ENCODE data around the gene CD46. TPM values are rescaled to one million over a fixed set of nuclear protein-coding genes. Genes with fewer than 3 reads are reported as not detected.

CD46 gene
- total and polyA plus RNA-seq, 12 donors, result 44.0 to 114 (median 94.6) TPM

GRCh38 chr1:207814469-207814868 is 62.6 kb downstream of the CD46 start:
- ATAC-seq, result no peak
- Histone ChIP-seq H3K36me3 (peaks cover 0 to 97% (median 58%) of the 10 kb centered on the region in 9 donors), H3K27ac (peak overlapping the region; percentile 35 to 95 (median 76)), H3K9me3 (no peaks in the 10 kb centered on the region), H3K27me3 (no peaks in the 10 kb centered on the region), H3K4me3 (peak overlapping the region in 5 of 10 donors; percentile 5 to 16 (median 8)), H3K4me1 (peaks cover 62 to 97% (median 95%) of the 10 kb centered on the region in 9 donors)
- intact Hi-C loops (cut with DNase I), result no loop called here
- 42 to 53% methylated on average over 4 of the region's 4 CpGs for WGBS, 2 donors
- DNase-seq, result no peak
- no peak for TF ChIP-seq CTCF (IDR thresholded peaks at IDR 0.05)

GRCh38 chr1:207815466-207815865 is 63.6 kb downstream of the CD46 start:
- Histone ChIP-seq H3K4me3 (peak overlapping the region in 6 of 10 donors; percentile 1 to 18 (median 8)), H3K4me1 (peaks cover 63 to 97% (median 95%) of the 10 kb centered on the region in 9 donors), H3K36me3 (peaks cover 0 to 97% (median 52%) of the 10 kb centered on the region in 9 donors), H3K9me3 (no peaks in the 10 kb centered on the region), H3K27ac (peak overlapping the region; percentile 31 to 95 (median 76)), H3K27me3 (no peaks in the 10 kb centered on the region)
- intact Hi-C loops (cut with DNase I), result no loop called here
- TF ChIP-seq CTCF (IDR thresholded peaks at IDR 0.05), result no peak
- no peak for DNase-seq
- peak in 1 of 8 donors; percentile 6 for ATAC-seq
- 58% methylated on average over 8 of the region's 8 CpGs for WGBS, 2 donors

- H3K4me1 ChIP-seq, result peaks cover 58 to 97% (median 95%) of the 10 kb centered on the region in 9 donors
- TF ChIP-seq CTCF (IDR thresholded peaks at IDR 0.05), result no peak
- peak overlapping the region in 6 of 10 donors; percentile 1 to 18 (median 8) for H3K4me3 ChIP-seq
- no peaks in the 10 kb centered on the region for H3K9me3 ChIP-seq
- WGBS, 2 donors, result 84 to 91% methylated on average over 2 of the region's 2 CpGs
- H3K27me3 ChIP-seq, result no peaks in the 10 kb centered on the region
- no peak for ATAC-seq
- H3K27ac ChIP-seq, result peak overlapping the region; percentile 31 to 95 (median 76)
- DNase-seq, result no peak
- H3K36me3 ChIP-seq, result peaks cover 0 to 95% (median 52%) of the 10 kb centered on the region in 9 donors
- intact Hi-C loops (cut with DNase I), result no loop called here
Observed at GRCh38 chr1:207815913-207816291, 64.0 kb downstream of the CD46 start.

- Histone ChIP-seq H3K36me3 (peaks cover 0 to 82% (median 47%) of the 10 kb centered on the region in 9 donors), H3K27ac (peak overlapping the region; percentile 17 to 96 (median 74)), H3K4me3 (peak overlapping the region in 9 of 10 donors; percentile 9 to 29 (median 21)), H3K9me3 (no peaks in the 10 kb centered on the region), H3K4me1 (peaks cover 57 to 97% (median 95%) of the 10 kb centered on the region in 9 donors), H3K27me3 (no peaks in the 10 kb centered on the region)
- DNase-seq (no peak), ATAC-seq (no peak)
- TF ChIP-seq CTCF (IDR thresholded peaks at IDR 0.05), result no peak
- intact Hi-C loops (cut with DNase I), result no loop called here
- 77 to 81% methylated on average over 7 of the region's 7 CpGs for WGBS, 2 donors
Observed at GRCh38 chr1:207817166-207817565, 65.3 kb downstream of the CD46 start.
